DMS53 treated with DMSO at 0.1 percent for 48 hours (cell line): ENCODE data around the gene METAP1D.
"Not testable (repeated sequence)": the region's sequence is repeated elsewhere in the genome, so short reads cannot be mapped to it uniquely, and the experiment has no call there.

Experiments used
- DNase-seq: peaks from one replicate; lab custom pipeline; 2025; ENCODE audit not compliant: unreplicated experiment; lab: John Stamatoyannopoulos, UW

METAP1D gene

DNA sequence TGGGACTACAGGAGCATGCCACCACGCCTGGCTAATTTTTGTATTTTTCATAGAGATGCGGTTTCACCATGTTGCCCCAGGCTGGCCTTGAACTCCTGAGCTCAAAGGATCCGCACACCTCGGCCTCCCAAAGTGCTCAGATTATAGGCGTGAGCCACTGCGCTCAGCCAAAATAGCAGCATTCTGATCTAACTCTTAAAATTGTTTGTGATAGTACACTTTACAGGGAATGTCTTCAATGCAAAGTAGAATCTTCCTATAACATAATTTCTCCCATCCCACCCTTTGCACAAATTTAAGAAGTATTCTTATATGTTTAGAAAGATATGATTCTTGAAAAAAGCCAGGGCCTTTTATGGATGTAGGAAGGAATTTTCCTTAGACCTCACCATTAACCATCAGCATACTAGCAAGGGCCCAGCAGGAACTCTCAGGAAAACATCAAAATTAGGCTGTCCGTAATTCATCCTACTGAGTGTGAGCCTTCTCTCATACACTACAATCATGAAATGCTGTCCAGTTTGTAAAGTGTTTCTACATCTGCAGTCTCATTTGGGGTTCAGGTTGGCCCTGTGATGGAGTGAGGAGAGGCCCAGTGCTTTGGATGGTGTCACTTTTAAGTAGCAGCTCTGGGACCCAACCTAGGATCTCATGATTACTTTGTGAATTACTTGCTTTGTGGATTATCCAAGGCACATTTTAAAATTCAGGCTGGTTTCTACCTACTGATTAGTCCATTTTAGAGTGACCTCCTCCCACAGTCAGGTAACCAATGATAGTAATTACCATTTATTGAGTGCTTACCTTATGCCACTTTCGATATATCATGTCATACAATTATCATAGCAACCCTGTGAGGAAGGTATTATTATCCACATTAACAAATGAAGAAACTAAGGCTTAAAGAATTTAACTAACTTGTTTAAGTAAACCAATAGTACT, 48.1 kb downstream of the METAP1D start:
- DNase-seq: no peak

DNA sequence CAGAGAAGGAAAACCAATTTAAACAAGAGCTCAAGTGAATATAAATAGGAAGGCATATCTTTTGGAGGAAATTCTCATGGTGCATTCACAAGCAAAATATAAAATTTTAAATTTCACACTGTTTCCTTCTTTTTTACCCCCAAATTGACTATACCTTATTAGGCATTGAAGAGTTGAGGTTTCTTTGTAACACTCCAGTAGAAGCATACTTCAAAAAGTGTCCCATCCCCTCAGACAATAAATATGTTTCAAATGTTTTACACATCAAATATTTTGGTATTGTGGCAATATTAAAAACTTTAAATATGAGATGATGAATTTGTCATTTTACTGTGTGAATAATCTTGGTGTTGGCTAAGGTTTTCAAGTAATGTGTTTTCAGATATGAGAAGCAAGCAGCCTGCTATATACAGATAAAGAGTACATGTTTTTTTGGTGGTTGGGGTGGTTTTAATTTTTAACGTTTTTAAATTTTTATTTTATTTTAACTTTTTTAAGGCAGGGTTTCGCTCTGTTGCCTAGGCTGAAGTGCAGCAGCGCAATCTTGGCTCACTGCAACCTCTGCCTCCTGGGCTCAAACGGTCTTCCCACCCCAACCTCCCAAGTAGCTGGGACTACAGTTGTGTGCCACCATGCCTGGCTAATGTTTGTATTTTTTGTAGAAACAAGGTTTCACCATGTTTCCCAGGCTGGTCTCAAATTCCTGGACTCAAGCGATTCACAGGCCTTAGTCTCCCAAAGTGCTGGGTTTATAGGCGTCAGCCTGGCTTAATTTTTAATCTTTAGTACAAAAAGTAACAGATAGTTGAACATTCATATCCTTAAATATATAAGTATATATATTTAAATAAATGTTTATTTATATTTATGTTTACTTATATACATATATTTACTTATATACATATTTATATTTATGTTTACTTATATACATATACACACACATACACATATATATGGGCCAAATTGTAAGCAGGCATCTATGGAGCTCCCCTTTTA, 49.1 kb downstream of the METAP1D start:
- DNase-seq: no peak

DNA sequence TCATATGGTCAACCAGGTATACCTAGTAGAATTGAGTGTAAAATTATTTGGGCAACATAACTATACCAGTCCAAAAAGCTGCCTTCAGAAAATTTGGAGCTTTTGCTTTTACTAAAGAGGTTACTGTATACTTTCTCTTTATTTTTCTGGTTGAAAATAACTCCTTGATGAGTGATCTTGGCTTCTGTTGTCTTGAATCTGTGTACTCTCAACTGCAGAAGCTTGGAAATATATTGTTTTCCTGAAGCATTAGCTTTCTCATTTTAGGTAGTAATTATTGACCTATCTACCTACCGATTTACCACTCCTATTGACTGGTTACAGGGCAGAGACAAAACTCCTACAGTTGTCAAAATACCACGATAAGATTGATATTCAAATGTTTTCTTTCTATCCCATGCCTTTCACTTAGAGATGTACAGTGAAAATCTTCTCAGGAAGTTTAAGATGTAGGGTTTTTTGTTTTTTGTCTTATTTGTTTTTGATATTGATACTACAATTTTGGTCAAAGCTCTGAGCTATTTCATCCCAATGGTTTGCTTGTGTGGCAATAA, 49.9 kb downstream of the METAP1D start:
- DNase-seq: no peak

DNA sequence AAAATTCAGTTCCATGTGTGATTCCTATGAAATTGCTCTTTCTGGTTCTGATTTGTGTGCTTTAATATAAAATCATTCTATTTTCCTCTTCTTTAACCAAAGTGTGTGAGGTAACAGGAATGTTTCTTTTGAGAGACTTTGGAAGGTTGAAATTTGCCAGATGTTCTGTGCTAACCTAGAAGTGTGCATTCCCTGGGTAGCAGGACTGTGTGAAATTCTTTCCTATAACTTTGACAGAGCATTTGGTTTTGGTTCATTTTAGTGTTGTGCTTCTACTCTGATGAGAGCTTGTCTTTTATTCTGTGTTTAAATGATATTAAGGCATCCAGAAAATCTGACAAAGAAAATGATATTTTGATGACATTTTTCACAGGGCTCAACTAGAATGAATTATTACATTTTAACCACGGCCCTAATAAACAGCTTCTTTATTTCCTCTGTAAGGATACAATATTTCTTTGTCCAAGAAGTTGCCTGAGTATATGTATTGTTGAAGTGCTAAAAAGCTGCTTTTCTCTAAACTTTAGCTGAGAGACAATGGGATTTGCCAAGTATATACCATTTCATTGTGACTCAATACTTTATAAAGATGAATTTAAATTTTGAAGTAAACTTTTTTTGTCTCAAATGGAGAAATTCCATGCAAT, 50.8 kb downstream of the METAP1D start:
- no peak for DNase-seq

DNA sequence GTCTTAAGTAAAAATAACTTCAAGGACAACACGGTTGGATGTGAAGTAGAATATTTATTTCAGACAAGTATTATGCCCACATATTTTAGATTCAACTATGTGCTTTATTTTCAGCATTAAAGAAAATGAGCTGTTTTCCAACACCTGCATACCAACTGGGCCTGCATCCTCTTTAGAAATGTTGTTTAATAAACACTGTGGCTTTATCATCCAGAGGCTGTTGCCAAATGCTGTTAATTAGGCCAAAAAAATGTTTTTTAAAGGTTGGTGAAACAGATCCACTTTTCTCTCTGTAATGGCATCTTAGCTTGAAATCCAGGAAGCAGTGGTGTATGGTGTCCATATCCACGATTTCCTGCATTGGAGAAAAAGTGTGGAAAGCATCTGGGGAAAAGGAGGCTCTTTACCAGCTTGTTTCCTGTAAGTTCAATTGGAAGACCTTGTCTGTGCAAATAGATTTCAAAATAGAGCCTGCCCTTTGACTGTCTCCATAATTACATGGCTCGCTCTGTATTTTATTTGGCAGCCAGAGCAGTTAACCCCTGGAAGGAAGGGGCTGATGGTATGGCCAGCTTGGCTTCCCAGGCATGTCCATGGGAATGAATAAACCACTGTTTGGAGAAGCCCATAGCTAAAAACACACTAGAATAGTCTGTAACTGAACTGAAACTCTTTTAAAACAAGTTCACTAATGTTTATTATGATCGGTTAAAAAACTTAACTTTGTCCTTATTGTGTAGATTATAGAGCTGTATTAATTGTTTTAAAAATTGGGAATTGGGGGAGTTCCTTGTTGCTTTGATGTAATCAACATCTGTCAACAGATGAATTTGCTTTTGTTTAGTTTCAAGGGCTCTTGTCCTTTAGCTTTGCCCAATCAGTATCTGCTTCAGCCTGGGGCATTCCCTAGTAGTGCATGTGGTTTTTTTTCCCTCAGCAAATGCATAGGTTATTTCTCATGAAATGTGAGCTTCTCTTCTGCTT, 52.5 kb downstream of the METAP1D start:
- DNase-seq: no peak

DNA sequence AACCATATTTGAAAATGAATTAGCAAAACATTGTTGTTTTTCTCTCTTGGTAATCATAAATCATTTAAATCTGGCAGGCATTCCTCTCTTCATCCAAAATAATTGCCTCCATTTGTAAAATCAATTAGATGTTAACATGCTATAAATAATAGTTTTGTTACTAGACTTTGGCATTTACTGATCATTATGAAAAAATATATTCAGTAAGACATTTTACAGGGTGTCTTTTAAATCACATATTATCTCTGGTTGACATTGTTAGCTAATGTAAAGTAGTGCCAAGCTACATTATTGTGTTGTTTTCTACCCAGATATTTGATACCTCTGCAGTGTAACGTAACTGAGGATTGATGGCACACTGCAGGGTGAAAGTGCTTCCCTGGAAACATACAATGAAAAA, 53.7 kb downstream of the METAP1D start:
- no peak for DNase-seq

DNA sequence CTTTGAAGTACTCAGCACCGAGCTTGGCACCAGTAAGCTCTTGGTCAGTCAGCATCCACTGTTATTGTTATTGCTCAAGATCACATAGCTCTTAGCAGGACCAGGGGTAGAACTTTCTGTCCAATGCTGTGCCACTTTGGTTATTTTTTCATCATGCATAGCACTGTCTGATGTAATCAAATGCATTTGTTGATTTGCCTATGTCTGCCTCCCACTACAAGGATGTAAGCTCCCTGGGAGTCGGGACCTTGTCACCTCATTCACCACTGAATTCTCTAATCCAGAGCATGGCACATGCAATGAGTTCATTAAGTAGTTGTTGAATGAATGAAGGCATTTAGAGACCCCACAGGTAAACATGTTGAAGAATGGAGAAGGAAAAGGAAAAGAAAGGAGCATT, 56.5 kb downstream of the METAP1D start:
- no peak for DNase-seq

DNA sequence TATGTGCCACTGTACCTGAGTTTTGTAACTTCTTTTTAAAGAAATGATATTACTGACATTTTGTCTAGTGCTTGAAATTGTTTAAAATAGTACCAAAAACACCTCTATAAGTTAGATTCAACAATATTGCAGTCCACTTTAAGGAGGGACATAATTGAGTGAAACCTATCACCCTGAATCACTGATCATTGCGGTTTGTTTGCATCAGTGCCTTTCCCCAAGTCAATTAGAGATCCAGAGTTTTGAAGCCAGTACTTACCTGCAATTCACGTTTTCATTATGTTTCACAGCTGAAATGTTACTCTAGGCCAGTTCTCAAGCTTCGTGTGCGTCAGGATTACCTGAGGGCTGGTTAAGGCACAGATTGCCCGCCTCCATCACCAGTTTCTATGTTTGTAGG, 58.9 kb downstream of the METAP1D start:
- no peak for DNase-seq

DNA sequence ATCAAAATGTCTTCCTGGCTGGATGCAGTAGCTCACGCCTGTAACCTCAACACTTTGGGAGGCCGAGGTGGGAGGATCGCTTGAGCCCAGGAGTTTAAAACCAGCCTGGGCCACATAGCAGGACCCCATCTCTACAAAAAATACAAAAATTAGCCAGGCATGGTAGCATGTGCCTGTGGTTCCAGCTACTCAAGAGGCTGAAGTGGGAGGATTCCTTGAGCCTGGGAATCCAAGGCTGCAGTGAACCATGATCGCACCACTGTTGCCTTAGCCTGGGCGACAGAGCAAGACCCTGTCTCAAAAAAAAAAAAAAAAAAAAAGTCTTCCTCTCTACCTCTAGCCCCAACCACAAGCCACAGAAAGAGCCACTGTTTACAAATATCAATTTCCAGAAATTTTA, 60.4 kb downstream of the METAP1D start:
- not testable (repeated sequence) for DNase-seq

DNA sequence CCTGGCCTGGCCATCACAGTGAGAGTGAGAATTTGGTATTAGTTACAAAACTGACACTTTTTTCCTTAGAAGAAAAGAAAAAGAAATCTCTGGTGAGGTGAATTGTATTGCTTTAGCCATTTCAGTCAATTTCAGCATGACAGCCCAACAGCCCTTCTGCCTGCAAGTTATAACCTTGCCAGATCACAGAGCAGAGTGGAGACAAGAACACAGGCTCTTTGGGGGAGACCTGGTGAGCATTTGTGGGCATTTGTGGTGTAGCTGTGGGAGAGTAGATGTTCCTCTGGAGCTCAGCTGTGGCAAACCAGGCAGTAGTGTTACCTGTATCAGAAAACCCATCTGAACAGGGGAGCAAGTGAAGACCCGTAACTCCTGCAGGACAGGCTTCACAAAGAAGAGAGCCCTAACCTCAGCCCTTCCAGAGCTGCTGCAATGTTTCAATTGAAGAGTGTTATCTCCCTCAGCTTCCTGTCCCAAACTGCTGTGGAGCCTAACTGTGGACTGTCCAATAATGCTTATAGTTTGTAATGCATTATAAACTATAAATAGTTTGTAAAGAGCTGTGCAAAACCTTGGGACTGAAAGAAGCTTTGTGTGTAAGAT, 62.8 kb downstream of the METAP1D start:
- DNase-seq: no peak

DNA sequence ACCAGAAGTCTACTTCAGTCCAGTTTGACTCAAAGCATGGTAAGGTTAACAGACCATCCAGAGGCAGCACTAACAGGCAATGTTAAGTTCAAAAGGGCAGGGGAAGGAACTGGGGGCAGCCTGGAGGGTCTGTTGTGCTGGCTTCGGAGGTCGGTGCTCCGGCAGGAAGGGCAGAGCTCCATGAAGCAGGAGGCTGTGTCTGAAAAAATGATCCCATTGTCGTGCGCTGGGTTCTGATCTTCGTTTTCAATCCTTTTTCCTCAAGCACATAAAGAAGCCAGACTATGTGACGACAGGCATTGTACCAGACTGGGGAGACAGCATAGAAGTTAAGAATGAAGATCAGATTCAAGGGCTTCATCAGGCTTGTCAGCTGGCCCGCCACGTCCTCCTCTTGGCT, 63.7 kb downstream of the METAP1D start:
- DNase-seq: no peak

DNA sequence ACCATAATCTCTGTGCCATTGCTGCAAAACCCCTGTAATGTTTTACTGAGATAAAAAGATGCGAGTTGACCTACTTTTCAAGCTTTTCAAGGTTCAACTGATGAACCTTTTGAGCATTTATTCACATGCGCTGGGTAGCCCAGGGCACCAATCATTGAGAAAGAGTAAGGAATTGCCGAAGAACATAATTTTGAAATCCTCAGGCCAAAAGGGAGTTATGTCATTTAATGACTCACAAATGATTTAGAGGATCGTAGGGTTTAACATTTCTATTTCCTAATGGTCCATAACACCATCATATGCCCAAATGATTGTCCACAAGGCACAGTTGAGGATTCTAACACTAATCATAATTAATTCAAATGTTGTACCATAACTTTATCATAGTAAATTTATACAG, 65.4 kb downstream of the METAP1D start:
- no peak for DNase-seq

DNA sequence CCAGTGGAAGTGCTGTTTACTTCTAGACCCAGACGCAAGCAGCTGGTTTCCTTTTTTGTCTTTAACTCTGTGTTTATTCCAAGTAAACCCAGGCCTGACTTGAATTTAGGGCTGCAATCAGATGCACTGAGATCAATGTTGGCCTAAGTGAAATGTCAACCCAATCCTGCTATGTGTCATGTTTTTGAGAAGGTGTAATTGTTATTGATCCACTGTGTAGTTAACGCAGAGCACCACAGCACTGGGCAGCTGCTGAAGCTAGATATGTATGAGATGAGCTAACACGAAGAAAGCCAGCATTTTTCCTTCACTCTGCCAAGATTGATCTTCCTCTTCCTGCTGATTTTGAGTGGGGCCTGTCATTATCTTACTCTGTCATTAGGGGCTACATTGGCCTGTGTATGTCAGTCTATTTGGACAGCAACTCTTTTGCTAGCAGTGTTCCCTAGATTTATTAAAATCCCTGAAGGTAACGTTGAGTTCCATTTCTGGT, 66.7 kb downstream of the METAP1D start:
- no peak for DNase-seq

DNA sequence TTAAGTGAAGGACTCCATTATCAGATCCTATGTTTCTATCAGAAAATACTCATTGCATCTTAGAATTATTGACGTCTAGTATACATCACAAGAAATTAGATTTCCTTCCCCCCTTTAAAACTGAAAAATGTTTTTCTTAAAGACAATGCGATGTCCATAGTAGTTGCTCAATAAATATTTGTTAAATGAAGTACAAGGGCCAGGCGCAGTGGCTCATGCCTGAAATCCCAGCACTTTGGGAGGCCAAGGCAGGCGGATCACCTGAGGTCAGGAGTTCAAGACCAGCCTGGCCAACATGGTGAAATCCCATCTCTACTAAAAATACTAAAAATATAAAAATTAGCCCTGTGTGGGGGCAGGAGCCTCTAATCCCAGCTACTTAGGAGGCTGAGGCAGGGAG, 68.2 kb downstream of the METAP1D start:
- DNase-seq: not testable (repeated sequence)

DNA sequence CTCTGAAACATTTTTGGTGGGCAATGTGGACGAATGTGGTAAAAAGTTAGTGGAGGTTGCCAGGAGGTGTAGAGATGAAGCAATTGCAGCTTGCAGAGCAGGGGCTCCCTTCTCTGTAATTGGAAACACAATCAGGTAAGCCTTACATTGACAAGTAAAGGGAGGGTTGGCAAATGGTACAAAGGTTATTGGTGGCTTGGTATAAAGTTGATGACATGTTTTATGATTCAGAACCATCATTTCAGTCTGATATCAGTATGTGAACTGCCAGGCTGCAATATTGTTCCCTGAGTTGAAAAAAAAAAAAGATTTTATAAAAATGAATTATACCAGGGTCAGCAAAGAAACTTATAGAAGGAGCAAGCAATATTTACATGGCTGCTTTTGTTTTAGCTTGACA, 71.2 kb downstream of the METAP1D start:
- no peak for DNase-seq

DNA sequence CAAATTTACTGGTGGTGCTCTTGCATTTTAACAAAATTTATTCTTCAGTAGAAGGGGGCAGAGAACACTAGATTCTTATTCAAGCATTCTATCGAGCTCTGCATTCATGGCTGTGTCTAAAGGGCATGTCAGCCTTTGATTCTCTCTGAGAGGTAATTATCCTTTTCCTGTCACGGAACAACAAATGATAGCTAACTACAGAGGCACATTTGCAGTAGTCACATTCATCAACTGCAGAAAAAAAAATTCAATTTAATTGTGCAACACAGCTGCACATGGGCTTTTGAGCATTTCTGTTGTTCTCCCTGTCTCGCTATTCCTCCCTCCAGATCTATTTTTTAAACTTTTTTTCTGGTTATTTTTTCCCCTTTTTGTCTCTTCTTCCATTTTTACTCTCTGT, 72.5 kb downstream of the METAP1D start:
- no peak for DNase-seq

DNA sequence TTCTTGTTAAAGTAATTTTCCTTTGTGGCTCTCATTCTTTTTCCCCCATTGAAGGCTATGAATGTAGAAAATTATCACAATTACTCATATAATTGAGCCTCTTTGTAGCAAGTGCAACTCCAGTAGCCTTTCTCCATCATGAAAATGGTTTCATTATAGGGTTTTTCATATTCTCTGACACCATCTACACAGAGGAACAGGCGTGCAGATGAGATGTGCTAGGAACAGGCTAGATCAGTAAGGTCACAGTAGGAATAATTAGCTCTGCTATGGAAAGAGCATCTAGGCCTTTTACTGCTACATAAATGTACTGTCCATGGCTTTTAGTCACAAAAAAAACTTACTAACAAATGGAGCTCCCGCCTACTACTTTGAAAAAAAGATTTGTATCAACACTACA, 73.0 kb downstream of the METAP1D start:
- no peak for DNase-seq

DNA sequence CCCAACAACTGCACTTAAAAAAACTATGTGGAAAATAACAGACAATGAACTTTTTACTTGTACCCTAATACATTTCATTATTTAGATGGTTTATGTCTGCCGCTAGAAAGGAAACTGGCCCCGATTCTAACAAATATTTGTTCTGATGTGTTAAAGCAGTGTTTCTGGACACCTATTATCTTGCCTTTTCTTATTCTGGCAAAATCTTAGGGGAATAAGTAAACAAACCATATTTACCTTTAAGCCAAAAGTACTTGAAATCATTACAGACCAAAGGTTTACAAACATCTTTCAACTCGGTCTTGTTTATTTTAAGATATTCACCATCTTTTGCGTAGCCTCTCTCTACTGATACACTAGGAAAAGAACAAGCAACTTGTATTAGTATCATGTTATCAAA, 73.8 kb downstream of the METAP1D start:
- no peak for DNase-seq

DNA sequence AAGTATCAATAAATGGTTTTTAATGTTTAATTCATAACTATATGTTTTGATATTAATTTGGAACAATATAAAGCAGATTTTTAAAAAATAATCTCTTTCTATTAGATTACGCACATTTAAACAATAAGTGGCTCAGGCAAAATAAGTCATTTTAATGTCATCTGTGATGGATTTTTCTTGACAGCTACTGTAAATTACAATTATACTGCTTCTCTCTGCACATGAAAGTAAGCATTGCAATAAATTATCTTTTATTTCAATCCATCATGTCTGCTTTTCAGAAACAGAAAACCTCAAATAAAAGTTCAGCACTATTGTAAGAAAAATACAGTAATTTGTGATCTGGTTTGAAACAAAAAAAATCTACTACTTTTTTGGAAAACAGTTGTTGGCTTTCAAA, 74.5 kb downstream of the METAP1D start:
- DNase-seq: no peak
